ENCODE results near the gene MARCHF6.
"Not testable (repeated sequence)": the region's sequence is repeated elsewhere in the genome, so short reads cannot be mapped to it uniquely, and the experiment has no call there.

The MARCHF6 gene

DNA sequence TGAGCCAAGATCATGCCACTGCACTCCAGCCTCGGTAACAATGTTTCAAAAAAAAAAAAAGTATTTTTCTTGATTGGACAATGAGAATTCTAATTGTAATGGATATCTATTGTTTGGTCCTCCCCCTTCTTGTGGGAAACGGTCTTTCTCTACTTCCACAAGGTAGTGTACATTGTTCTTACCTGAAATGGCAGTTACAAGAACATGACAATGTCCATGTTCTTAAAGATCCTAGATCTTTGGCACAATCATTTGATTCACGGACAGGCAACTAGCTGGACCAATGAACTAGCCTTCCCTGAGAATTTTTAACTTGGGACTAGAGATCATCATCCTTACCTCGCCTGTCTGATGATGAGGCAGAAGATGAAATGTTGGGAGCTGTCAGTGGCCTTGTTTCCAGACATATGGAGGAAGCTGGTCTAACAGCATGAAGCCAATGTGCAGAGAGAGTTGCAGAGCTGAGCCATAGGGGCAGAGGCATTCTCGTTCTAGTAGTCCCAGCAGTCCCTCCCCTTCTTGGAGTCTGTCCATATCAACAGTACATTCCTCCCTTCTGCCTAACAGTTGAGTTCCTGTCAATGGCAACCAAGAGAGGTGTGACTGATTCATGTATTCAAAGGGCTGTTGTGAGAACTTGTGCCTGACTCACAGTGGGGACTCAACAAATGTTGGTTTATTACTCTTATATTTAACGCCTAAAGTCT, 2.1 kb upstream of the MARCHF6 start:
- no peak for DNase-seq (ENCODE audit: low read depth)

DNA sequence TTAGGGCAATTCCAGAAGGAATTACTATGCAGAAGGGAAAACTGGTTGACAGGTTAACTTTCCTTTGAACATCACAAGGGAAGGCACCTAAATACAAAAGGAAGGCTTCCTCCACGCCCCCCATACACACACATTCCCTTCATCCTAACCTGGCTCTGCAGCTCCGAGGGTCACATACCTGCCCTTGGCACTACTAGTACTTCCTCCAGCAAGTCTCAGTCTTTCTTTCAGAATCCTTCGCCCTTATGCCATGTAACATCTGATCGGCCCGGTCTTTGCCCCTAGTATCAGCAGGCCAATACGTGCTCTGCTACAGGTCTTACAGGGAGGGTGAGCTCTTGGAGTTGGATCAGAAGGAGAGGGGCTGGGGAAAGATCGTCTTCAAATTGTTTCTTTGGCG, 1.6 kb upstream of the MARCHF6 start:
- no peak for DNase-seq (ENCODE audit: low read depth)

GRCh38 chr5:10352430-10353240, 860 bp upstream of the MARCHF6 start:
- no peak for DNase-seq (ENCODE audit: low read depth)

DNA sequence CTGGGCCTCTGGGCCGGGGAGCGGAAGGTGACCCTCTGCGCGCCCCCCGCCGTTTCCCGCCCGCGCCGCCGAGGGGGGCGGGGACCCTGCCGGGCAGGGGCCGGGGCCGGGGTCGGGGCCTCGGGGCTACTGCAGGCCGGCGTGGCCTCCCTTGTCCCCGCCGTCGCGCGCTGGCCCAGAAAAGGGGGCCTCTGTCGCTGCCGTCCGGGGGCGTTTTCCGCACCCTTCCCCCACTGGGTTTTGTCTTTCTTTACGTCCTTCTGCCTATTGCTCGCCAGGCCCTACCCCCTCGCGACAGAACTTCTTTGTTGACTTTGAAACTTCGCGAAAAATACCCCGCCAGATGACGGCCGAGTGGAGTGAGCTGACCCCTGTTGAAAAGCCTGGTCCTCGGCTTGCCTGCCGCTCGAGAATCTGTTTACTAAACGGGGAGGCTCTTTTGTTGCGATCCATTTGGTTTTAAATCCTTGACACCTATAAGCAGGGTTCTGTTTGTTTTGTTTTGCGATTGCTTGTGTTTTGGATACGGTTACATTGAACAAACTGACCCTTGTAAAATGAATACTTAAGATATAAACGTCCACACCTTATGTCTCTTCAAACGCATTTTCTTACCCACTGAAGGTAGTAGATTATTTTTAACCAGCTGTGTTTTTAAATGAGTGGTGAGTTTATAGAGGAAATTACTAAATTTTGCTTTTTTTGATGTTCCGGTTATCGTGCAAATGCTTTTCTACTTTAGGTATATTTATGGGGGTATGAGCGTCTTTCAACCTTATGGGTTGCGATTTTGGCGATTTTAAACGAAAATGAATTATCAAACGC, 765 bp downstream of the MARCHF6 start:
- peak; percentile 42 for DNase-seq (ENCODE audit: low read depth)

GRCh38 chr5:10355071-10355889, 1.8 kb downstream of the MARCHF6 start:
- no peak for DNase-seq (ENCODE audit: low read depth)

DNA sequence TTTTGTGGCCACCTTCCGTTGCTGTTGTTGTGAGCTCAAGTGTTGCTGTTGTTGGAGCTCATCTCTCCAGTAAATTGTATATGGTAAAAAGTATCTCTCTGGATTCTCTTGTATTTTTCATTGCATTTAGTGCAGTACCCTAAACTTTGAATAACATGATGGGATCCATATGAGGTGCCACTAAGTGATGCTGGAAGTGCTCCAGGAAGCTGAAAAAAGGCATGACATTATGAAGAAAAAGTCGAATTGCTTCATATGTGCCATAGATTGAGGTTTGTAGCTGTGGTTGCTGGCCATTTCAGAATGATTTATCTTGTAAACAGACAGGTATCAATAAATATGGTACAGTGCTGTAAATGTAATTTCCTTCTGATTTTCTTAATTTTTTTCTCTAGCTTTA, 5.5 kb downstream of the MARCHF6 start:
- DNase-seq (ENCODE audit: low read depth) = no peak

DNA sequence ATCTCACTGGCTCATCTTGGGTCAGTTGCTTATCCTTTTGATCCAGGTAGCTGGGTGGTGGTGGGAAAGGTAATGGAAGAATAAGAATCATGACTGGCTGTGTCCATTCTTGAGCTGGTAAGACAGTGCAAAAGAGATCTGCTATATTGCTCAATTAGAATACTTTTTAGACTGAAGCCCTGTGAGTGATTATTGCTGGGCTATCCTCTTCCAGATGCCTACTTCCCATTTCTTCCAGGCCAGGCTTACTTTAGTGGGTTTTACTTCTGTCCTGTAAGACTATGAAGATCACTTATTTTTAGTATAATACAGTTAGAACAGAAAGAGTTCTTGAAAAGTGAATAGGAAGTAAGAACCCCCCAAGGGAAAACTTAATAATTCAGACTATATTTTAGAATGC, 7.2 kb downstream of the MARCHF6 start:
- DNase-seq (ENCODE audit: low read depth) = no peak

DNA sequence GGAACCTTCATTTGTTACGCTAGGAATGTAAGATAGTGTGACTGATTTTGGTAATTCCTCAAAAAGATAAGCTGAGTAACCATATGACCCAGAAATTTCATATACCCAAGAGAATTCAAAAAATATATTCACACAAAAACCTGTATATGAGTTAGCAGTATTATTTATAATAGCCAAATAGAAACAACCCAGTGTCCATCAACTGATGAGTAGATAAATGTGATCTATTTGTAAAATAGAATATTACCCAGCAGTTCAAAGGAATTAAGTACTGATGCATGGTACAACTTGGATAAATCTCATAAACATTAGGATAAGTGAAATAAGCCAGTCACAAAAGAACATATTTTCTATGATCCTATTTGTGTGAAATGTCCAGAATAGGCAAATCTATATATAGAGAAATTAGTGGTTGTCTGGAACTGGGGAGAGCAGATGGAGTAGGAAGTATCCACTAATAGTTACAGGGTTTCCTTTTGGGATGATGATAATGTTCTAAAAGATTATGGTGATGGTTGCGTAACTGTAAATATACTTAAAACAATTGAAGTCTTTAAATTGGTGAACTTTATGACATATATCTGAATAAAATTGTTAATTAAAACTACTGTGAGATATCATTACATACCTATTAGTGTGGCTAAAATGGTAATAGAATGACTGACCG, 10.2 kb downstream of the MARCHF6 start:
- DNase-seq (ENCODE audit: low read depth) = no peak

- no peak for DNase-seq (ENCODE audit: low read depth)
Measured at GRCh38 chr5:10364186-10364689, 10.7 kb downstream of the MARCHF6 start.

- DNase-seq (ENCODE audit: low read depth) = no peak
Measured at GRCh38 chr5:10365782-10366181, 12.3 kb downstream of the MARCHF6 start.

GRCh38 chr5:10366310-10367272, 13.1 kb downstream of the MARCHF6 start:
- no peak for DNase-seq (ENCODE audit: low read depth)

DNA sequence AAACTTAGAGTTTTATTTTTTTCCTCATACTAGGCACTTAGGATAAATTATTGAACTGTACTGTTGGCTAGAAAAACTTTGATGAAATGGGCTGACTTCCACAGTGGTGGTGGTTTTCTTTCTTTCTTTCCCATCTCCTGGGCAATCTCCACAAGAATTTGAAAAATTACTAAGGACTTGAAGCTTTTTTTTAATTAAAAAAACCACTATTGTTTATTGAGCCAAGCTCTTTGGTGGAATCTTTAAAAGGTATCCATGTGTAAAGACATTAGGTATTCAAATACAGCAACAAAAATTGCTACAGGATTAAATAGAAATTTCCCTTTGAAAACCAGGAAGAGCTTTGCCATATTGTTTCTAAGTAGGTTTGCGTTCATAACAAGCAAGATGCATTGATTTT, 14.1 kb downstream of the MARCHF6 start:
- DNase-seq (ENCODE audit: low read depth) = no peak

DNA sequence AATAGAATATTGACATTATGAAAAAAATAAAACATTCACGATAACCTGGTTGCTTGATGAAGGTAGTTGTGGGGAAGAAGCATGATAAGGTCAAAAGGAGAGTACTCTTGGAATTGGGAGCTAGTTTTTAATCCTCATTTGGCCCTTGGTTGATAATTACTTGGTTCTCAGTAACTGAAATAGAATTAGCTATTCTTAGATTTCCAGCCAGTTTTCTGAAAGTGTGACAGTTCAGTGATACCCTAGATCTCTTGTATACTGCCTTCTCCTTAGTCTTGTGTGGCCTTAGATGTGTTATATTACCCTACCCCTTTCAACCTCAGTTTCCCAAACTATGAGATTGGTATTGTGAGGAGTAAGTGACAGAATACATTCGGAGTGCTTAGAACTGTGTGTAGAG, 17.4 kb downstream of the MARCHF6 start:
- DNase-seq (ENCODE audit: low read depth) = no peak

GRCh38 chr5:10371369-10371768, 17.9 kb downstream of the MARCHF6 start:
- DNase-seq (ENCODE audit: low read depth) = not testable (repeated sequence)

- no peak for DNase-seq (ENCODE audit: low read depth)
Measured at GRCh38 chr5:10372726-10373709, 19.5 kb downstream of the MARCHF6 start.

GRCh38 chr5:10374046-10375022, 20.8 kb downstream of the MARCHF6 start:
- no peak for DNase-seq (ENCODE audit: low read depth)

GRCh38 chr5:10375146-10375545, 21.7 kb downstream of the MARCHF6 start:
- not testable (repeated sequence) for DNase-seq (ENCODE audit: low read depth)
